ENCODE data around the gene PDZD2. TPM values are rescaled to one million over a fixed set of nuclear protein-coding genes. Genes with fewer than 3 reads are reported as not detected.

Gene PDZD2
- total RNA-seq, 4 donors from 2014 or later = 10.2 to 15.0 (median 12.2) TPM

DNA sequence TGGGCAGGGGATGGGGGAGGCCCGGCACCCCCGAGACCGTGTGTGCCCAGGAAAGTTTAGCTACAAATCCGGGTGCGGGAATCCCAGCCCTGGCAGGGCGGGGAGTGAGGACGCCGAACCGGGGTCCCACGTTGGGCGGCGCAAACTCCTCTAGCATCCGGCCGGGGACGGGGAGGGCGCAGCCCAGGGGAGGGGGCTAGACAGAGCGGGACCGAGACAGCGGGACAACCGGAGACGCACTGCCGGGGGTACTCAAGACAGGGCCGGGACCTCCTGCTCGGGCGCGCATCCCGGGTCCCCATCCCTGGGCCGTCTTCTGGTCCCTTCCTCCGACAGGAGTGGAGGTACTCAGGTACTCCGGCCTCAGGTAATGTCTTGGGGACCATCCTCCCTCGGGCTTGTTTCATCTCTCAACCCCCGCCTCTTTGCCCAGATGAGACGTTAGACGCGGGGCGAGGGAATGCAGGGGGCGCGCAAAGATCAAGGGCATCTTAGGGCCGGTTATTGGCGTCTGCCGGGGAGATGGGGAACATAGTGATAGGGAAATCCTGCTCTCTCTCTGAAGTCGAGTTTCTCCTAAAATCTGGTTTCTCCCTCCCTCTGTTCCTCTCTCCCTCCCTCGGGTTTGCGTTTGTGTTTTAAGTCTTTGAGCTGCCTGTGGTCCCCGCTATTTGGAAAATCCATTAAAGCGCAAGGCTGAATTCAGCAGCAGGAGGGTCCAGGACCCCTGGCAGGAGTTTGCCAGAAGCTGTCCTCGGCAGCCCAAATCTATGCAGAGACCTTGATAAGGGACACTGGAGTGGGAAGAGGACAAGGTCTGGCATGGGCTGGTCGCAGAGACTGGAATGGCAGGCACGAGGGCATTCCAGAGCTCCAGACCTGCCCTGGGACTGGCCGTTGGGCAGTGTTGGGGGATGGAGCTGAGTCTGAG lies 815 bp downstream of the PDZD2 start:
- peaks cover 0 to 5% (median 0%) of the 10 kb centered on the region in 4 donors for H3K27me3 ChIP-seq
- WGBS = 43% methylated on average over 17 of the region's 50 CpGs
- intact Hi-C loops (cut with DNase I) = no loop called here
- H3K36me3 ChIP-seq = no peaks in the 10 kb centered on the region
- no peak for TF ChIP-seq POLR2A (IDR thresholded peaks at IDR 0.05; ENCODE audit: low read depth)
- TF ChIP-seq EP300 (IDR thresholded peaks at IDR 0.05) = no peak
- TF ChIP-seq, protein P1, sequence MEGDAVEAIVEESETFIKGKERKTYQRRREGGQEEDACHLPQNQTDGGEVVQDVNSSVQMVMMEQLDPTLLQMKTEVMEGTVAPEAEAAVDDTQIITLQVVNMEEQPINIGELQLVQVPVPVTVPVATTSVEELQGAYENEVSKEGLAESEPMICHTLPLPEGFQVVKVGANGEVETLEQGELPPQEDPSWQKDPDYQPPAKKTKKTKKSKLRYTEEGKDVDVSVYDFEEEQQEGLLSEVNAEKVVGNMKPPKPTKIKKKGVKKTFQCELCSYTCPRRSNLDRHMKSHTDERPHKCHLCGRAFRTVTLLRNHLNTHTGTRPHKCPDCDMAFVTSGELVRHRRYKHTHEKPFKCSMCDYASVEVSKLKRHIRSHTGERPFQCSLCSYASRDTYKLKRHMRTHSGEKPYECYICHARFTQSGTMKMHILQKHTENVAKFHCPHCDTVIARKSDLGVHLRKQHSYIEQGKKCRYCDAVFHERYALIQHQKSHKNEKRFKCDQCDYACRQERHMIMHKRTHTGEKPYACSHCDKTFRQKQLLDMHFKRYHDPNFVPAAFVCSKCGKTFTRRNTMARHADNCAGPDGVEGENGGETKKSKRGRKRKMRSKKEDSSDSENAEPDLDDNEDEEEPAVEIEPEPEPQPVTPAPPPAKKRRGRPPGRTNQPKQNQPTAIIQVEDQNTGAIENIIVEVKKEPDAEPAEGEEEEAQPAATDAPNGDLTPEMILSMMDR (IDR thresholded peaks at IDR 0.05) = no peak
- no peak for TF ChIP-seq POLR2AphosphoS5 (IDR thresholded peaks at IDR 0.05)
- H3K9me3 ChIP-seq = no peaks in the 10 kb centered on the region
- H3K4me3 ChIP-seq = peak overlapping the region; percentile 63 to 74 (median 66)
- peaks cover 14 to 22% (median 19%) of the 10 kb centered on the region in 4 donors for H3K4me1 ChIP-seq
- H3K27ac ChIP-seq (replicated peaks in 1 of 4) = no peak overlapping the region
- DNase-seq (ENCODE audit: extremely low spot score) = no peak

- no peaks in the 10 kb centered on the region for H3K9me3 ChIP-seq
- no peak for DNase-seq (ENCODE audit: extremely low spot score)
- TF ChIP-seq, protein P1 (IDR thresholded peaks at IDR 0.05) = no peak
- no peak for TF ChIP-seq POLR2A (IDR thresholded peaks at IDR 0.05; ENCODE audit: low read depth)
- TF ChIP-seq POLR2AphosphoS5 (IDR thresholded peaks at IDR 0.05) = no peak
- no peak for TF ChIP-seq EP300 (IDR thresholded peaks at IDR 0.05)
- H3K36me3 ChIP-seq = no peaks in the 10 kb centered on the region
- H3K27ac ChIP-seq (replicated peaks in 1 of 4) = no peak overlapping the region
- peaks cover 0 to 5% (median 0%) of the 10 kb centered on the region in 4 donors for H3K27me3 ChIP-seq
- peaks cover 14 to 22% (median 19%) of the 10 kb centered on the region in 4 donors for H3K4me1 ChIP-seq
- peak overlapping the region in 1 of 4 donors; percentile 68 for H3K4me3 ChIP-seq
- WGBS = 100% methylated on average over 1 of the region's 1 CpG
- intact Hi-C loops (cut with DNase I) = no loop called here
These were observed 1.6 kb downstream of the PDZD2 start for GRCh38 chr5:31640573-31640972.

- peaks cover 0 to 5% (median 0%) of the 10 kb centered on the region in 4 donors for H3K27me3 ChIP-seq
- no peak overlapping the region for H3K4me3 ChIP-seq
- no peak overlapping the region for H3K27ac ChIP-seq (replicated peaks in 1 of 4)
- intact Hi-C loops (cut with DNase I) = no loop called here
- no peaks in the 10 kb centered on the region for H3K36me3 ChIP-seq
- no peaks in the 10 kb centered on the region for H3K9me3 ChIP-seq
- no peak for DNase-seq (ENCODE audit: extremely low spot score)
- WGBS = 97% methylated on average over 4 of the region's 4 CpGs
- TF ChIP-seq EP300 (IDR thresholded peaks at IDR 0.05) (no peak), POLR2A (IDR thresholded peaks at IDR 0.05; ENCODE audit: low read depth) (no peak), POLR2AphosphoS5 (IDR thresholded peaks at IDR 0.05) (no peak)
- TF ChIP-seq, protein P1 (IDR thresholded peaks at IDR 0.05) = no peak
- H3K4me1 ChIP-seq = peaks cover 14 to 24% (median 19%) of the 10 kb centered on the region in 4 donors
These were observed 2.1 kb downstream of the PDZD2 start for GRCh38 chr5:31641059-31641458.

DNA sequence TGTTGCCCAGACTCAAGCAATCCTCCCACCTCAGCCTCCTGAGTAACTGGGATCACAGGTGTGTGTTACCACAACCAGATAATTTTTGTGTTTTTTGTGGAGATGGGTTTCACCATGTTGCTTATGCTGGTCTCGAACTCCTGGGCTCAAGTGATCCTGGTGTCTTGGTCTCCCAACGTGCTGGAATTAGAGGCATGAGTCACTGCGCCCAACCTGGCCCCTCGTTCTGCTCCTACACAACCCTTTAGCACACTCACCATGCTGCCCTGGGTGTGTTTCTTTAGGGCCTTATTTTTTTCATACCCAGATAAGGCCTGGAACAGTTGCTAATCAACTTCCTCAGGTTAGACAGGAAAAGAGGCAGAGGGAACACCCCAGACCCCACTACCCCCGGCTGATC lies 2.6 kb downstream of the PDZD2 start:
- Histone ChIP-seq H3K9me3 (no peaks in the 10 kb centered on the region), H3K27ac (replicated peaks in 1 of 4) (no peak overlapping the region), H3K4me1 (peaks cover 14 to 29% (median 19%) of the 10 kb centered on the region in 4 donors), H3K36me3 (no peaks in the 10 kb centered on the region), H3K27me3 (peaks cover 0 to 5% (median 0%) of the 10 kb centered on the region in 4 donors), H3K4me3 (no peak overlapping the region)
- 88% methylated on average over 5 of the region's 5 CpGs for WGBS
- no peak for DNase-seq (ENCODE audit: extremely low spot score)
- TF ChIP-seq POLR2A (IDR thresholded peaks at IDR 0.05; ENCODE audit: low read depth) = no peak
- intact Hi-C loops (cut with DNase I) = no loop called here

GRCh38 chr5:31645420-31646081 lies 6.6 kb downstream of the PDZD2 start:
- no peak overlapping the region for H3K4me3 ChIP-seq
- H3K27me3 ChIP-seq = no peaks in the 10 kb centered on the region
- no peaks in the 10 kb centered on the region for H3K9me3 ChIP-seq
- intact Hi-C loops (cut with DNase I) = no loop called here
- TF ChIP-seq POLR2AphosphoS5 (IDR thresholded peaks at IDR 0.05) (no peak), EP300 (IDR thresholded peaks at IDR 0.05) (no peak), POLR2A (IDR thresholded peaks at IDR 0.05; ENCODE audit: low read depth) (no peak)
- TF ChIP-seq, protein P1 (IDR thresholded peaks at IDR 0.05) = no peak
- no peaks in the 10 kb centered on the region for H3K36me3 ChIP-seq
- peaks cover 0 to 15% (median 0%) of the 10 kb centered on the region in 4 donors for H3K4me1 ChIP-seq
- no peak overlapping the region for H3K27ac ChIP-seq (replicated peaks in 1 of 4)
- DNase-seq (ENCODE audit: extremely low spot score) = no peak
- WGBS = 76% methylated on average over 11 of the region's 11 CpGs

Measured in esophagus muscularis mucosa (tissue), 4 donors.